ENCODE data around the gene CTXN3.
"Not testable (repeated sequence)": the region's sequence is repeated elsewhere in the genome, so short reads cannot be mapped to it uniquely, and the experiment has no call there.

Gene CTXN3

DNA sequence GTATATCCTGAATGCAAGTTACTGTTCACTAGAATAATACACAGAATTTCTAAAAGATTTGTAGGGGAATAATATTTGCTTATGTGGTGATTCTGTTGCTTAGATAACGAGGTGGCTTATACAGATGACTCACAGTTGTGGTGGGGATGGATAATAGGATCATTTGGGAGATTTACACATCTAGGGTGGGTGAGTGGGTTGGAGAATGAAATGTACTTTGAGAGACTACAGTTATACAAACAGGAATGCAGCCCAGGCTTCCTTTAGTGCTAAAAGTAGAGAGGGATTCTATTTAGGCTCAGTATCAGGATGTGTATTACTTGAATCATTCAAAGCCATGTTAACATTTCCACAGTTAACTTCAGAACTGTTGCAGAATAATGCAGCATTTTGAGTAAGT lies 1.8 kb downstream of the CTXN3 start:
- no peak for DNase-seq (ENCODE audit: low read depth in 2 of 2)

DNA sequence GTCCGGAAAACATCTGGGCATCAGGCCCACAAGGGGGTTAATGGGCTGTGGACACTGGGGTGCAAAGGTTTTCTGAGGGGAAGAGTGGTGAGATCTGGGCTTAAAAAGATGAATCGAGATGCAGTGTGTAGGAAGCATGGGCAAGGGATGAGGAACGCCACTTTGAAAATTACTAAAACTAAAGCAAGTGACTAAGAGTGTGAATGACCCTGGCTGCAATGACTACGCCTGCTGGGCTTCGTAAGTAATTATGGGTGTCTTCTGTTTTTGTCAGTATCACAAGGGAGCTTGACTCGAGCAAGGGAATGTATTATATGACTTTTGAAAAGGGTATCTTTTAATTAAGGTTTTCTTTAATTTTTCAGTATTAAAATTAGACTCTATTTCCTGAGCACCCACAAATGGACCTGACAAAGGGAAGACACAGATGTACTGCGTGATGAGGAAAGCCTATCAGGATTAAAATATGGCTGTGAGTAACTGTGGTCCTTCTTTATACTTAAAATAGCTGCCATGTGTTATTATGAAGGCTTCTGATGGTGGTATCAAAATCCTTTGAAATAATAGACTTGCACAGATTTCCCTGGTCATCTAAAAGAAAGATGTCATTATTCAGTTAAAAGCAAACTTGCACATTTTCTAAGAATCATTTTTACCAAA lies 4.2 kb downstream of the CTXN3 start:
- DNase-seq (ENCODE audit: low read depth in 2 of 2): no peak

DNA sequence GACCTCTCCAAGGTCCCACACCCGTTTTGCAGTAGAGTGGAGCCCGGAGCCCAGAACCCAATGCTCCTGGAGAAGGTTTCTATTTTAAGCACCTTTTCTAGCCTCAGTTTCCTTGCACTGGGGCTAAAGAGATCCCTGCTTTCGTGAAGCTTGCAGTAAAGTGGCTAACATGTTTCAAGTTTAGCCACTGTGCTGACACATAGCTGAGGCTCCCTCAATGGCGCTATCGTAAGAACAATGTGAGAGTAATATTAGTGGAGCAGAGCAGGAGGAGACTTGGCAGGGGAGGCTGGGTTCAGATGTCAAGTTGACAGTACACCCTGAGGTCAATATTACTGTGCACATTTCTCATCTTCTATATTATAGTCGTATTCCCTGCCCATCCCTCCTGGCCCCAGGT lies 7.9 kb downstream of the CTXN3 start:
- DNase-seq (ENCODE audit: low read depth in 2 of 2): no peak

DNA sequence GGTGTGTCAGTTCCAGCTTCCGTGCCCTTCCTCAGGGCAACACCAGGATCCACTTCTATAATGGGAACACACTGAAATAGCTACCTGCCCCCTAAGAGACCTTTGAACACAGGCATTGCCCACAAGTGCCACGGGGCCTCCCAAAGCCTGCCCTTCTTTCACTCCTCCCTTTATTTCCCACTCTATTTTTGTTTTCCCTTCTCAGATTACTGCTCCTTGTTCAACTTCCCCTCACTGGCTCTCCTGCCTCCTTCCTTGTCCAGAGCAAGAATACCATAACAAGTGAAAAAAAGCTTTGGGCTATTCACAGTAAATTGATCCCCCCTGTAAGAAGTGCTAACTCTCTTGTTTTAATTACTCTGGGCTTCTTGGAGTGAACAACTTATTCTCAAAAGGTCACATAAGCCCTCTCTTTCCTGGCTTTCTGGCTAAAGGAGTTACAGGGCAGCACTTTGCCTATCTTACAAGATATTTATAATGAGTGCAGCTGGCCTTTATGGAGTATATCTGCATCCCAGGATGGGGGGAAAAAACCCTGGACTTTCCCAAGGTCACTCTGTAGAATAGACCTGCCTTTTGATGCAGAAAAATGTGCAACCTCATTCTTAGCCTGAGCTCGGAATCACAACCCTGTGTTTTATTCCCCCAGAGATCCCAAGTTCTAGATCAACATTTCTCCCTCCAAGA lies 11.3 kb downstream of the CTXN3 start:
- no peak for DNase-seq (ENCODE audit: low read depth in 2 of 2)

DNA sequence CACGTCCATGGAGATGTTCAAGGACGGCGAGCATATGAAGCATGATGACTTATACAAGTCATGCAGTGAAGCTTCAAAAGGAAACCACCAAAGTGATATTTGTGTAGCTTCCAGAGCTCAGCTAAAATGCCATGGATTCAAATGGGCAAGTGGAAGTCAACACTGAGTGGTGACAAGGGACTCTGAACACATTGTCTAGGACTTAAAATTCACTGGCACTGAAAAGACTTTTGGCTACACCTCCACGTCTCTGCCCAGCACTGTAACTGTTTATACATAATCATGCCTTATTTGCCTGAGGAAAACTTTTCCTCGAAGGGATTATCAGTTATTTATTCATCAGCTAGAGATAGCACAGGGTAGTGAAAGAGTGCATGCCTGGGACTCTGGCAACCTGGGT lies 15.2 kb downstream of the CTXN3 start:
- no peak for DNase-seq (ENCODE audit: low read depth in 2 of 2)

DNA sequence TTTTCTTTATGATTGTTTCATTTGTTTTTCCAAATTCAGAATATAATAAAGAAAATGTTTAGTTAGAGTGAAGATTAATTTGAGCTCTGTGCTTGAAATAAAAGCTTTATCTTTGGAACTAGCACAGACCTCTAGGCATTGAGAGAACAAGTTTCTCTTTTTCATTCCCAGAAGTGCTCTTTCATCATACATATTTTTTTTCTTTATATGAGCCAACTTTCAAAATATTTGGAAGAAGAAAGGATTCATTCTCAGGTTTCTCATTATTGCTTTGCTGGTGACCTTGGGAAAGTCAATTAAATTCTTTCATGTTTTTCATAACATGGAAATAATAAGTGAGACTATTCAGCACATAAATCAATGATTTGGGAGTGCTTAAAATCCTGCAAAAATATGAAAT lies 16.8 kb downstream of the CTXN3 start:
- no peak for DNase-seq (ENCODE audit: low read depth in 2 of 2)

DNA sequence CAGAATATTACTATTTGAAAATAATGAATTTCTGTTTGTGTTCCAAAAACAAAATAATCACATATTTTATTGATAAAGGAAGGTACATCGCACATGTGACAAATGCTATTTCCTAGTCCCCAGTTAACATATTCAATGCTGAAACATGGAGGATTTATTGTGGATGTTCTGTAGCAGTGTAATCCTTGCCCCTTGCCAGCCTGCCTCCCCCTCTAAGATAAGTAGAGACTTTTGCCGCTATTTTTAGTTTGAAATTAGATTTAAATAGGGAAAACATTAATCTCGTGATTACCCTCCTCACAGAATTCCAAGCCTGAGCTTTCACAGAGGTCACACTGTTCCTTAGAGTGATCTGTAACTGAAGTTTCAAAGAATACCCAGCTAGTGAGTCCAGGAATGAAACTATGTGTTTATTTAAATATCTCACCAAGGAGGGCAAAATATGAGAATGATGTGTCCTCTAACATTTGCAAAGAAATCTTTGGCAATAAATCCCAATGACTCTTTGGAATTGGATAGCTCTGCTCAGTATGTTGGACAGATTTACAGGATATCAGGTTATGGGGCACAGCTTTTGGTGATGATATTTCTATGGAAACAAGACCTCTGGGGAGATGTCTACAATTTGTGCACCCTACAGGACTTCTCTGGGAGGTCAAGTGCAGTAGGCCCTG lies 17.3 kb downstream of the CTXN3 start:
- DNase-seq (ENCODE audit: low read depth in 2 of 2): no peak

DNA sequence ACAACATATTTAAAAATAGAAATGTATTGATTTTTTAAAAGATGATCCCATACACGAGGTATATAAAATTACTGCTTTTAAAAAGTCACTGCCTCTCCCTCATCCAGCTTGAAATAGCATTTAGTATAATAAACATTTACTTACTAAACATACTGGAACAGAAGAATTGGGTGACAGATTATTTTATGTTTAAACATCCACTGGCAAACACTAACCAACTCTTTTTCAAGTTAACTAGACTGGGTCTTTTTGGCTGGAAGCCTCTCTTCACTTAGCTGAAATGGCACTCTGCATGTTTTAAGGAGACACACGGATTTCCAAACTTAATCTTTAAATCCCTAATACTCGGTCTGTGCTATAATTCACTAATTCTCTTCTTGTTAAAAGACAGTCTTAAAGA lies 19.0 kb downstream of the CTXN3 start:
- no peak for DNase-seq (ENCODE audit: low read depth in 2 of 2)

DNA sequence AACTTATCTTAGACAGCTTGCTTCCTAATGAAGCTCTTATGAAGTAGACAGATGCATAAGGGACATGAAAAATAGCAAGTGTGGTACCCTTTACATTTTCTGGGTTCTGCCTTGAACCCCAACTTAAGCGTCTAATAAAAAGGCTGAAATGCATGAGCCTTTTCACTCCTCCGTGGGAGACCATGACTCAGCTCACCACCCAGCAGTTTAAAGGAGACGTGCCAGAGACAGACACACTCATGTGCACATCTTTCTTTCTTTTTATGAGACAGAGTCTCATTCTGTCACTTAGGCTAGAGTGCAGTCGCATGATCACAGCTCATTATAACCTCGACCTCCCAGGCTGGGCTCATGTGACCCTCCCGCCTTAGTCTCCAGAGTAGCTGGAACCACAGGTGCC lies 22.3 kb downstream of the CTXN3 start:
- DNase-seq (ENCODE audit: low read depth in 2 of 2): no peak

DNA sequence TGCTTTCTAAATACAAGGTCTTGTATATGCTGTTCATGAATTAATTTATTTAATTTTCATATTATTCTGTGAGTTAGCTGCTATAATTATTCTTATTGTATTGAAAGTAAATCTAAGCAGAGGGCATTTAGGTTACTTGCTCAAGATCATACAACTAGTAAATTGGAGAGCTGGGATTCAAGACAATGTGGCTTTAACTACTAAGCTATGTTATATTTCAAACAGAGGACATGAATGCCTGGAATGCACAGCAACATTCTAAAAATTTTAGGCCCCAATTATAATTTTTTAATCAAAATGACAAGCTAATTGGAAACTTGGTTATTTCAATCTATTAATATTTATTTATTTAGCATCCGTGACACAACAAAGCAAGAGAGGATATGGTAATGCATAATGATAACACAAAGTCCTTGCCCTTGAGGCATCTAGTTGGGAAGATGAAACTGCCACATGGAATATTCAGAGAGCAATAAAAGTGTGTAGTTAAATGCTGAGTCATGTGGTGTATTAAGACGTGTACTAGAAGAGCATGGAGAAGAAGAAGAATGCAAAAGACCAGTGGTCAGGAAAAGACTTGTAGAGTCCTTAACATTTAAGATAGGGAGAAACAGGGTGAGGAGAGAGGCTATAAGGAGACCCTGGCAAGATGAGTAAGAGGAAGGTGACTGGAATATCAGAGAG lies 24.4 kb downstream of the CTXN3 start:
- DNase-seq (ENCODE audit: low read depth in 2 of 2): no peak

DNA sequence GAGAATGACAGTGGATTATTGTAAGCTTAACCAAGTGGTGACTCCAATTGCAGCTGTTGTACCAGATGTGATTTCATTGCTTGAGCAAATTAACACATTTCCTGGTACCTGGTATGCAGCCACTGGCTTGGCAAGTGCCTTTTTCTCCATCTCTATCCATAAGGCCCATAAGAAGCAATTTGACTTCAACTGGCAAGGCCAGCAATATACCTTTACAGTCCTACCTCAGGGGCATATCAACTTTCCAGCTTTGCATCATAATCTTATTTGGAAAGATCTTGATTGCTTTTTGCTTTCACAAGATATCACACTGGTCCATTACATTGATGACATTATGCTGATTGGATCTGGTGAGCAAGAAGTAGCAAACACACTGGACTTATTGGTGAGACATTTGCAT lies 28.1 kb downstream of the CTXN3 start:
- DNase-seq (ENCODE audit: low read depth in 2 of 2): not testable (repeated sequence)

DNA sequence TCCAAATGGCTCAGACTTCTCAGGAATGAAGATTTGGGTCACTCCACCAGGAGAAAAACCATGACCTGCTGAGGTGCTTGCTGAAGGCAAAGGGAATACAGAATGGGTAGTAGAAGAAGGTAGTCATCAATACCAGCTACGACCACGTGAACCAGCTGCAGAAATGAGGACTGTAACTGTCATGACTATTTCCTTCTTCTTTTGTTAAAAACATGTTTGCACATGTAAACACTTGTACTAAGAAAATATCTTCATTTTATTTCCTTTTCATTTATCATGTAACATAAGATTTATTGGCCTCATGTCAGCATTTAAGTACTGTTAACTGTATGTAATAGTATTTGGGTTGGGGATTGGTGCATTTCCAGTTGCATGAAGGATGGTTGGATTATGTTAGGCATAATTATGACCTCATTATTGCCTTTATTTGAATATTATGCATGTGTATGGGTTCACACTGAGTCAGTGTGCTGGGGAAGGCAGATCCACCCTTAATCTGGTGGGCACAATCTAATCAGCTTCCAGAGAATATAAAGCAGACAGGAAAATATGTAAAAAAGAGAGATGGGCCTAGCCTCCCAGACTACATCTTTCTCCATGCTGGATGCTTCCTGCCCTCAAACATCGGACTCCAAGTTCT lies 30.9 kb downstream of the CTXN3 start:
- not testable (repeated sequence) for DNase-seq (ENCODE audit: low read depth in 2 of 2)

DNA sequence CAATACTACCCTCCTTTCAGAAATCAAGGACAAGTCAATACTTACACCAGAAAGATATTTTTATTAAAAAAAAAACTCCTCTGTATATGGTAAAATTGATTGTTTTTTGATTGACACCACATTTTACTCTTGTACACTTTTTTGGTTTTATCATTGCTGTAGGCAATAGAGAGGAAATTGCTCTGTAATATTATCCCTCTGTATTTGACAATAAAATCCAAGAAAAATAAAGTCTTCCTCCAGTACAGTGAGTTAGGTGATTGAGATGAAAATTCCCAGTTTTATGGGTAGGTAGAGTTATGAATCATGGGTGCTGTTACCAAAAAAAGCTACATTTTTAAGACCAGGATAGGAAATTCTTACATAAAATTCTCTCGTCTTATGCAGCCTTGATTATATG lies 31.7 kb downstream of the CTXN3 start:
- no peak for DNase-seq (ENCODE audit: low read depth in 2 of 2)

DNA sequence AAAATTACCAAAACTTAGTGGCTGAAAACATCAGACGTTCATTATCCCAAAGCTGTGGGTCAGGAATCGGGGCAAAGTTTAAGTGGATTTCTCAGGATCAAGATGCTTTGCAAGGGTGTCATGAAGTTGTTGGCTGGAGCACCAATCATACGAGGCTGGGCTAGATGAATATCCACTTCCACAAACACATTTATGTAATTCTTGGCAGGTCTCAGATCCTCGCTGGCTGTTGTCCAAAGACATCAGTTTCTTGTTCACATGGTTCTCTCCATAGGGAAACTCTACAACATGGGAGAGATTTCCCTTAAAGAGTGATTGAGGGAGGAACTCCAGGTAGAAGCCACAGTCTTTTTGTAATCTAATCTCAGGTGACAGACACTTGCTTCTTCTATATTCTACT lies 34.1 kb downstream of the CTXN3 start:
- DNase-seq (ENCODE audit: low read depth in 2 of 2): no peak

DNA sequence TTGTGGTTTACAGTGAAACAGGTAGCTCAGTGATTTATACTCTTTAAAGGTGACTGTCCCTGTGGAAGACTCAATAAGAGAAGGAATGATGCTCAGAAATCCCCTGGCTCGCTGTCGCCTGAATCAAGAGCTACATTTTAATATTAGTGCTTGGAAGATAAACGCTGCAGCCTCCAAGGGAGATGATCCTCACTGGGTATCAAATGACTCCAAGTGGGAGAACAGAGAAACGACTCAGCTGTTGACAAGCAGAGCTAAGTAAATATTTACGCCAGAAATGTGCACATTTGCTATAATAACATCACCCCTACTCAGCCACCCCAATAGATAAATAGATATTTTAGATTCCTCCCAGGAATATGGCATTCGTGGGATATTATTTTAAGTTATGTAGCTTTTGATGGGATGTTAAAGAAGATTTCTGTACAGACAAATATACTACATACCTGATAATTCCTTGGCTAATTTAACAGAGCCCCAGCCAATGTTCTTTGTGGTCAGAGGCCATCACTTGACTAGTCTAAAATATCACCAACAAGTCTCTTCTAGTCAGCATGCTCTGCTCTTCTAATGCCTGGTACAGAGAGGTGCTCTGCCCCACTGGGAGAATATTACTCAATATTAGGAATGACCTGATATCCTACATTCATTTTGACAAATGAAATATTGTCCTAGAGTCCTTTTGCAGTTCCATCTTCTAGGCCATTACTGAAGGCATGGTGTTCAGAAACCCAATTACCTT lies 36.0 kb downstream of the CTXN3 start:
- DNase-seq (ENCODE audit: low read depth in 2 of 2): no peak

DNA sequence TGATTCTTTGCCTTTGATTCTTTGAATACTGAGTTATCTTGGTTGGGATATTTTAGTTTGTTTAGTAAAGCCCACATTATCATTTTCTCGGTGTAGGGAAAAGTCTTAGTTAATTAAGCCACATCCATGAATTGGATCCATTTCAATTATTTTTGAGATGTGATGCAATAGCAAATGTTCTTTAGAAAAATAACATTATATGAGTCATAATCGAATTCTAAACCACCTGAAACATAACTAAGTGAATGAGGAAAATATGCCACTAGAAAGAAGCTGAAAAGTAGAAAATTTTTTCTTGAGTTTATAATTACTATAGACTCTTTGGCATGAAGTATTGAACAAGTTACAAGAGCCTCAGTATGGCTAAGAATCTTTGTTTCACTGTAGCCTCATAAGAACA lies 36.8 kb downstream of the CTXN3 start:
- no peak for DNase-seq (ENCODE audit: low read depth in 2 of 2)

DNA sequence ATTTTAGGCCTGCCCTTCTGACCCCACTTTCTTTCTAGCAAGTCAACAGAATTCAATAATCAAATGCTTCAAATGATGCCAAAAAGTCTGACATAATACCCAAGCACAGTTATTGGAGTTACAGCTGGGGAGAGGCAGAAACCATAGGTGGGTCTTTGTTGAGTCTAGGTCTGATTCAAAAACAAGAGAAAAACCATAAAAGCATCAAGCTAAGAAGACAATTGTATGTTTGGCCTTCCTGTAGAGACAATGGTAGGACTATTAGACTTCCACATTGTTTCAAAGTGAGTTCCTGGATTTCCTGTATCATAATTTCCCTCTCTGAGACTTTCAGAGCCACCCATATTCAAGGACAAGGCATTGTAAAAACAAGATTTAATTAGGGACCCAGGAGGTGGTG lies 37.5 kb downstream of the CTXN3 start:
- DNase-seq (ENCODE audit: low read depth in 2 of 2): no peak

DNA sequence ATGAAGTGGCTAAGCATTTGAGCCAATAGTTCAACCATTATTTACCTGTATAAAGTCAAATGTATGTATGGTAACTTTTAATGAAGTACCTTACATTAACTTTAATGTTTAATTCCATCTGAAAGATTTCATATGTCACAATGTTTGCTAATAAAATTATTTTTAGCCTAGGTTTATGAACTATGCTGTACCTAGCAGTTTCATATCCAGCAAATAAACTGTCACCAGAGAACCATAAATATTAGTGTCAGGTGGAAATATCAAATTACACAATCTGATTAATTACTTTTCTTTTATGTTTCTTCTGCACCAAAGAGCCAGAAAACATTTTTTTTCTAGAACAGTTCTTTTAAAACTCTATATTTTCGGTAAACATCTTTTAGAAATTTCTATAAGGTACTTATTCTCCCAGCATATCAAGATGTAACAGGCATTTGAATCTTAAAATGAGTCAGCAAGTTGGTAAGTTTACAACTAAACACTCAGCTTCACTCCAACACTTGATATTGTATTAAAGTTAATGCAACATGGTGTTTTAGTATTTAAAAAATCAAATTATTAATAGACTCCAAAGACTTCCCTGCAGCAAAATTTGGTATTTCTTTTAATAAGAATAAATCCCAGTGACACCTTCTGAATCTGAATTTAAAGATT lies 45.8 kb downstream of the CTXN3 start:
- DNase-seq (ENCODE audit: low read depth in 2 of 2): no peak

DNA sequence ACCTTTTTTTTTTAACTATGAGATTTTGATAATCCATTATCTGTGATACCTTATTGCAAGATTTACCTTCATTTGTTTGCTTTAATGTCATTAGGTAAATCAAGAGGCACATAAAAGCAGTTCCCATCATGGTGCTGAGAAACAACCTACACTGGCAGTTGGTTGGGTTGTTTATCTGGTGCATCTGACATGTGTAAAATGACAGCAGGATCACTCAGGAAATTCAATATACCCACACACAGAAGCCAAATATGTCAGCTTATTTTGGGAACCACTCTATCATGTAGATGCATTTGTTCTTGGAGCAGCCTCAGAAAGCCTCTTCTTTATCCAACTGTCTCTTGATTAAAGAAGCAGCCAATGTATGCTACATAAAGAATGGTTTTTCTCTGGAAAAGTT lies 46.5 kb downstream of the CTXN3 start:
- no peak for DNase-seq (ENCODE audit: low read depth in 2 of 2)

DNA sequence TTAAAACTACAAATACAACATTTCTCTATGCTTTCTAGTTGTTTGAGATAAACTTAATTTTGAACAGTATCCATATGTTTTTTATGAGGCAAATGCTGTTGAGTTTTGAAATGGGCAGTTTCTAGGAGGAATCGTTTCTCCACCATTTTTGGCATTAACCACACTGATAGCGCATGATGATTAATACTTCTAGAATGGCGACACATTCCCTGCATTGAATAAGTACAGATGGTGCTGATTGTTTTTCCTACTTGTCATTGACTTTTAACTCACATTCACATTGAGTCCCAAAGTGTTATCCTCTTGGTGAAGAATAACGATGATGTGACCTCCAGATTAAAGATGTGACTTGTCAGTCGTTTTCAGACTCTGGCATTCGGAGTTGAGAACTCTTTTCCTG lies 47.8 kb downstream of the CTXN3 start:
- no peak for DNase-seq (ENCODE audit: low read depth in 2 of 2)
